NCI-H2107 treated with DMSO at 0.1 percent for 48 hours (cell line): ENCODE data around the gene NEUROD4.
A peak's percentile ranks its signal among the peaks of the same experiment; 100 is the strongest.

Experiments
- DNase-seq: peaks from one replicate; lab custom pipeline; 2025; ENCODE audit not compliant: unreplicated experiment; lab: John Stamatoyannopoulos, UW

Gene NEUROD4

DNA sequence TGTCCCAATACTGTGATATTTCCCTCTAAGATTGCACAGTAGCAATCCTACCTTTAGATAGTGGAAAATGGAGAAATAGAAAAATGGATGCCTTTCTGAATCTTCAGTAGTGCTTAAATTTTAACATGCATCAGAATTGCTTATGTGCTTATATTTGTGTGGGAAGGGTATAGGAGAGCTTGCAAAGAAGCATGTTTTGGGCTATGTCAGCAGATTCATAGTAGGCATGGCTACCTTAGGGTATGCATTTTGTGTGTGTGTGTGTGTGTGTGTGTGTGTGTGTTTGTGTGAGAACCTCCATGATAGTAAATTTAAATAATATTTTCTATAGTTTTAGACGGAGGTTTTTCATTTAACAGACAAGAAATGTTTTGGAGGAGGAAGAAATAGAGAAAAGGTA lies 38.3 kb downstream of the NEUROD4 start:
- no peak for DNase-seq

- DNase-seq, result no peak
Observed at GRCh38 chr12:55058776-55059175, 39.0 kb downstream of the NEUROD4 start.

- DNase-seq, result no peak
Observed at GRCh38 chr12:55060470-55060869, 40.7 kb downstream of the NEUROD4 start.

- no peak for DNase-seq
Observed at GRCh38 chr12:55061024-55061423, 41.2 kb downstream of the NEUROD4 start.

DNA sequence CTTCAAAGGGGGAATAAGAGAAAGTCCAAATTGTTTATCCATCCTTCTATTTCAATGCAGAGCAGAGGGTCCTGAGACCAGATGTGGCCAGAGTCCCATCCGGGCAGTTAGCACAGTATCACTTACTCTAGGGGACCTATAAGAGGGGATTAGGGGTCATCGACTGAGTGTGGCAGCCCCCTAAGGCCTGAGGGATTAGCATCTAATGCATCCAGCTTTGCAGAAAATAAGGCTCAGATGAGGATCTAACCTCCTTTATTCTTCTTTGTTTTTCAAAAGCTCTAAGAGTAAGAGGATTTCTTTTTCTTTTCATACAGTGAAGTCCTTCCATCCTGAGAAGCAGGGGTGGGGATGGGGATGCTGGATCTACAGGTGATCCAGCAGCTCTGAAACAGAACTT lies 43.5 kb downstream of the NEUROD4 start:
- DNase-seq, result no peak

DNA sequence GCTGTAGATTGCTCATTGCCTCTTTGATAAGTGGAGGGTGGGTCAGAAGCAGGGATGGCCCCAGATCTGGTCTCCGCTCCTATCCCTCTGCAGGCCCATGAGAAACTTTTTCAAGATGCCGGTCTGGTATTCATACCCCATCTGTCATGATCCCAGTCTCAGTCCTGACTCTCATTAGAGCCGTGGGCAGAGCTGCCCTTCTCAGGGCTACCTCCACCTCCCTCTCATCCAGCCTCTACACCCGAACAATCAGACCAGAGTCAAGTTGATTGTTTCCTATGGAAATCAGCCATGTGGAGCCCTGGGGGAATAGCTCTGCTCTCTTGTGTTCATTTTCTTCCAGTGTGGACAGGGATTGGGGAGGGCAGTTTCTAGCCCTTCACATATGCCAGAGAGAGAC lies 45.8 kb downstream of the NEUROD4 start:
- no peak for DNase-seq

DNA sequence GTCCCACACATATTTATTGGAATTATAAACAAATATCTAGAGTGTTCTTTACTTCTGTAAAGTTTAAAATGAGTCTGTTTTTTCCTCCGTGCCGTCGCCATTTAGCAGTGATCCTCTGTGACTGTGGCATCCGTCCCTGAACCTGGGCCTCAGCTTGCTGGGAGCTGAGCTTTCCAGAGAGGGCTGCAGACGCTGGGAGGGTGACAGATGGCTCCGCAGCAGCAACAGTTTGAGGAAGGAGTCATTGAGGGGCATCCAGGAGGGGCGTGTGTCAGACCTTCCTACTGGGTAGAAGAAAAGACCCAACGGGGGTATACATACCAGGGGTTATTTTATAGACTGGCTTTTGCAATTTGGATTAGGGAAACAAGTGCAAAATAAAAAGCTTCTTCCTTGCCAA lies 47.9 kb downstream of the NEUROD4 start:
- no peak for DNase-seq

GRCh38 chr12:55068416-55069010 lies 48.7 kb downstream of the NEUROD4 start:
- peak; percentile 72 for DNase-seq

GRCh38 chr12:55072083-55072482 lies 52.3 kb downstream of the NEUROD4 start:
- DNase-seq, result peak; percentile 14

- peak; percentile 38 for DNase-seq
Observed at GRCh38 chr12:55073043-55074022, 53.6 kb downstream of the NEUROD4 start.

GRCh38 chr12:55074806-55075205 lies 55.0 kb downstream of the NEUROD4 start:
- no peak for DNase-seq
